ENCODE measurements around the gene GOPC. TPM values are rescaled to one million over a fixed set of nuclear protein-coding genes. Genes with fewer than 3 reads are reported as not detected.

The GOPC gene
- total and polyA plus RNA-seq, 2 of the 8 experiments (the other 6 are each of a cell fraction or from before 2014, with no cell fraction given) = 5.3 to 19.4 TPM

- no peak overlapping the region for H3K56ac ChIP-seq (replicated peaks; ENCODE audit: insufficient read length, low read depth, low read length)
- H3K18ac ChIP-seq (ENCODE audit: extremely low read depth, low read length) = no peak overlapping the region
- H2AFZ ChIP-seq (ENCODE audit: low read length) = no peak overlapping the region
- H3K27ac ChIP-seq (ENCODE audit: low read depth, low read length) = no peak overlapping the region
- H3K9me3 ChIP-seq (ENCODE audit: insufficient read depth in 2 of 2, low read depth in 1 of 2, low read length in 1 of 2) = no peaks in the 10 kb centered on the region
- peaks cover 0 to 2% (median 0%) of the 10 kb centered on the region in 4 experiments; a peak in 1 of 7 replicates for H3K27me3 ChIP-seq (replicated peaks in 1 of 4; ENCODE audit: control insufficient read depth in 3 of 4, extremely low read depth in 1 of 4, insufficient read depth in 3 of 4, low read length in 3 of 4)
- peaks cover 0 to 26% (median 3%) of the 10 kb centered on the region in 4 experiments; a peak in 3 of 8 replicates for H3K36me3 ChIP-seq (ENCODE audit: control insufficient read depth in 2 of 4, insufficient read depth in 4 of 4, low read length in 3 of 4)
- CTCF ChIA-PET (ENCODE audit: partially characterized antibody) = interaction anchor here (1.0 to 1.4 kb wide), 4 partner anchors 9 to 31 kb away, joined by 3 read pairs; no protein-coding TSS in a partner anchor
- H2AK5ac ChIP-seq (ENCODE audit: low read depth, low read length) = no peak overlapping the region
- H4K20me1 ChIP-seq (replicated peaks in 1 of 2; ENCODE audit: control insufficient read depth in 1 of 2, insufficient read depth in 2 of 2, low read length in 2 of 2) = no peaks in the 10 kb centered on the region
- no peak overlapping the region for H2BK15ac ChIP-seq (ENCODE audit: low read length)
- H3K79me1 ChIP-seq (ENCODE audit: low read depth, low read length) = no peaks in the 10 kb centered on the region
- no peaks in the 10 kb centered on the region for H3K23me2 ChIP-seq (ENCODE audit: low read depth, low read length)
- H3K4me2 ChIP-seq (ENCODE audit: insufficient read depth in 1 of 2, low read depth in 2 of 2, low read length in 2 of 2) = no peak overlapping the region
- no peak overlapping the region for H2BK12ac ChIP-seq (ENCODE audit: low read depth, low read length)
- no peak for DNase-seq (ENCODE audit: low read depth in 1 of 2, low spot score in 2 of 2)
- no peak overlapping the region for H3K4ac ChIP-seq (replicated peaks; ENCODE audit: insufficient read length, low read depth, low read length)
- H3K79me2 ChIP-seq (ENCODE audit: control insufficient read depth in 1 of 2, insufficient read depth in 2 of 2, low read length in 2 of 2) = no peaks in the 10 kb centered on the region
- WGBS, 2 experiments (ENCODE audit: extremely low coverage in 1 of 2, insufficient coverage in 1 of 2, insufficient read length in 1 of 2, insufficient replicate concordance in 2 of 2, low coverage in 1 of 2, low lambda C conversion rate in 2 of 2, missing lambda C conversion rate in 1 of 2) = 95% methylated on average over 4 of the region's 4 CpGs; no CpG with 5 or more reads in 1 of the 2 experiments
- no peak for FAIRE-seq
- no peak overlapping the region for H3K9ac ChIP-seq (replicated peaks in 1 of 4; ENCODE audit: extremely low read depth in 1 of 4, low read depth in 3 of 4, low read length in 3 of 4)
- no peak overlapping the region for H4K5ac ChIP-seq (ENCODE audit: insufficient read length, low read depth, low read length)
- H3K23ac ChIP-seq (ENCODE audit: insufficient read length) = no peak overlapping the region
- no peak overlapping the region for H3K14ac ChIP-seq (ENCODE audit: insufficient read length)
- TF ChIP-seq CEBPB (IDR thresholded peaks at IDR 0.05; ENCODE audit: low read depth, low read length) (no peak), JUND (IDR thresholded peaks at IDR 0.05; ENCODE audit: low read length) (no peak), CBX5 (IDR thresholded peaks at IDR 0.05; ENCODE audit: low read depth, low read length) (no peak), CBX8 (IDR thresholded peaks at IDR 0.05; ENCODE audit: borderline replicate concordance, low read depth, low read length) (no peak), E2F6 (IDR thresholded peaks at IDR 0.05) (no peak), RFX5 (IDR thresholded peaks at IDR 0.05; ENCODE audit: borderline replicate concordance, low read depth, low read length) (no peak), CTCF (IDR thresholded peaks at IDR 0.05; ENCODE audit: control extremely low read depth in 1 of 3, insufficient read depth in 1 of 3, low read depth in 1 of 3, low read length in 3 of 3) (no peak), POLR2A (IDR thresholded peaks at IDR 0.05; ENCODE audit: control extremely low read depth in 1 of 2, low read depth in 2 of 2, low read length in 2 of 2) (no peak)
- H2BK20ac ChIP-seq (ENCODE audit: low read length) = no peak overlapping the region
- H4K91ac ChIP-seq (replicated peaks; ENCODE audit: insufficient read length, low read length) = no peak overlapping the region
- no peak overlapping the region for H2BK5ac ChIP-seq (ENCODE audit: low read depth, low read length)
- H2BK120ac ChIP-seq (replicated peaks; ENCODE audit: low read depth, low read length) = no peak overlapping the region
- POLR2A ChIA-PET (ENCODE audit: partially characterized antibody) = no interaction called here
- no peak overlapping the region for H4K8ac ChIP-seq (ENCODE audit: extremely low read depth, insufficient read depth, low read length)
- no peak overlapping the region for H3K4me3 ChIP-seq (ENCODE audit: extremely low read depth in 1 of 4, insufficient read depth in 2 of 4, low read depth in 3 of 4, low read length in 4 of 4)
- H3K4me1 ChIP-seq (replicated peaks in 1 of 4; ENCODE audit: control insufficient read depth in 3 of 4, insufficient read depth in 4 of 4, low read length in 3 of 4) = no peaks in the 10 kb centered on the region
Observed at GRCh38 chr6:117574198-117574597, 28.1 kb downstream of the GOPC start.
